ENCODE data around the gene NDRG4.

- TF ChIP-seq CTCF (conservative IDR thresholded peaks at IDR 0.05; ENCODE audit: low read length) = no peak
- no peak for TF ChIP-seq EZH2phosphoT487 (IDR thresholded peaks at IDR 0.05; ENCODE audit: borderline replicate concordance)
Observed at GRCh38 chr16:58503863-58504688, 4.1 kb downstream of the NDRG4 start.
